SK-N-SH (cell line): Measurements from ENCODE around the gene RBP5. TPM values are rescaled to one million over a fixed set of nuclear protein-coding genes. Genes with fewer than 3 reads are reported as not detected.

Source experiments
- CTCF ChIA-PET: fragments of 300-600, 350-600 bp; formaldehyde crosslinking; extraction: SDS; loops from one replicate; lab custom pipeline; 2021; lab: Yijun Ruan, JAX
- POLR2A ChIA-PET: fragments of 350-600 bp; sonication (Branson Sonifier 250); formaldehyde crosslinking; extraction: SDS; loops from one replicate; lab custom pipeline; 2020; ENCODE audit warnings: antibody characterized with exemption, inconsistent platforms; lab: Yijun Ruan, JAX
- DNase-seq: peaks from one replicate; pipeline ENCODE4 v3.0.0; 2012
- H2AFZ ChIP-seq: fragments of 200-600 bp; sonication (generic); 2 replicates; pipeline ENCODE4 v1.8.1; 2016; ENCODE audit warnings: antibody characterized with exemption, mild to moderate bottlenecking, low read depth
- H3F3A ChIP-seq: fragments of 200-600 bp; sonication (generic); replicated peaks from 2 replicates; pipeline ENCODE3; 2016; ENCODE audit warnings: antibody characterized with exemption, mild to moderate bottlenecking; ENCODE audit not compliant: insufficient read depth
- H3K27ac ChIP-seq, 2 experiments: fragments of 200-500 bp in 1 of 2; fragments of 200-600 bp in 1 of 2; sonication (Bioruptor generic) in 1 of 2; sonication (generic), shearing (Covaris generic) in 1 of 2; 2 replicates each; pipeline versions ENCODE4 v1.5.1 to v1.6.1; 2014 to 2016; ENCODE audit warnings: low read depth in 2 of 2, inconsistent platforms in 1 of 2, low read length in 1 of 2, mild to moderate bottlenecking in 1 of 2, mixed read lengths in 1 of 2
- H3K27me3 ChIP-seq: fragments of 200-600 bp; sonication (generic), shearing (Covaris generic); 2 replicates; pipeline ENCODE4 v1.6.1; 2016; ENCODE audit warnings: mixed run types; ENCODE audit not compliant: insufficient read depth
- H3K36me3 ChIP-seq, 2 experiments: fragments of 200-500 bp in 1 of 2; fragments of 200-600 bp in 1 of 2; sonication (Bioruptor generic) in 1 of 2; sonication (generic) in 1 of 2; replicated peaks in 1 of 2; 2 replicates each; pipeline versions ENCODE3 to v1.5.1; 2014 to 2016; ENCODE audit warnings: low read length in 1 of 2, mild to moderate bottlenecking in 1 of 2; ENCODE audit not compliant: insufficient read depth in 2 of 2, control insufficient read depth in 1 of 2
- H3K4me1 ChIP-seq, 2 experiments: fragments of 200-500 bp in 1 of 2; fragments of 200-600 bp in 1 of 2; sonication (Bioruptor generic) in 1 of 2; sonication (generic), shearing (Covaris generic) in 1 of 2; 2 replicates each; pipeline versions ENCODE4 v1.5.1 to v1.6.1; 2014 to 2016; ENCODE audit warnings: low read depth in 1 of 2, low read length in 1 of 2, mixed run types in 1 of 2; ENCODE audit not compliant: insufficient read depth in 2 of 2, control insufficient read depth in 1 of 2
- H3K4me2 ChIP-seq: fragments of 200-600 bp; sonication (generic), shearing (Covaris generic); 2 replicates; pipeline ENCODE4 v1.6.1; 2017; ENCODE audit warnings: mixed run types
- H3K4me3 ChIP-seq, 2 experiments: fragments of 200-500 bp in 1 of 2; fragments of 200-600 bp in 1 of 2; sonication (Bioruptor generic) in 1 of 2; sonication (generic), shearing (Covaris generic) in 1 of 2; 2 replicates each; pipeline versions ENCODE4 v1.5.1 to v1.8.1; 2014 to 2016; ENCODE audit warnings: low read depth in 2 of 2, inconsistent platforms in 1 of 2, low read length in 1 of 2, mild to moderate bottlenecking in 1 of 2, mixed read lengths in 1 of 2, moderate library complexity in 1 of 2
- H3K79me2 ChIP-seq: fragments of 200-600 bp; sonication (generic); 2 replicates; pipeline ENCODE4 v1.8.1; 2017; ENCODE audit warnings: mild to moderate bottlenecking; ENCODE audit not compliant: insufficient read depth
- H3K9ac ChIP-seq: fragments of 200-600 bp; sonication (generic); 2 replicates; pipeline ENCODE4 v1.6.1; 2017; ENCODE audit warnings: mixed run types
- H3K9me2 ChIP-seq: fragments of 200-600 bp; sonication (generic); 2 replicates; pipeline ENCODE4 v1.6.1; 2017; ENCODE audit warnings: mixed run types
- H3K9me3 ChIP-seq: fragments of 200-600 bp; sonication (generic); 2 replicates; pipeline ENCODE4 v1.6.1; 2017; ENCODE audit warnings: mixed run types, mild to moderate bottlenecking, moderate library complexity
- H4K20me1 ChIP-seq: fragments of 200-600 bp; sonication (generic); 2 replicates; pipeline ENCODE4 v1.6.1; 2017; ENCODE audit warnings: mild to moderate bottlenecking, mixed run types; ENCODE audit not compliant: insufficient read depth
- CHD2 ChIP-seq: fragments of 150-350 bp; IDR thresholded peaks from 2 replicates; pipeline ENCODE4 v1.6.1; 2018; ENCODE audit warnings: low read length; ENCODE audit not compliant: partially characterized antibody
- CTCF ChIP-seq: fragments of 200-600 bp; sonication (generic); IDR thresholded peaks from 2 replicates; pipeline ENCODE4 v1.6.1; 2017; ENCODE audit warnings: antibody characterized with exemption, mild to moderate bottlenecking, moderate library complexity
- FOXJ3 ChIP-seq: sonication (generic); formaldehyde crosslinking; IDR thresholded peaks from 2 replicates; pipeline ENCODE4 v1.5.1; 2020; ENCODE audit warnings: mild to moderate bottlenecking, missing genetic modification reagents
- GABPA ChIP-seq: IDR thresholded peaks from 2 replicates; pipeline ENCODE4 v1.4.0; 2012; ENCODE audit warnings: low read depth, mild to moderate bottlenecking
- GATA2 ChIP-seq: sonication (generic); formaldehyde crosslinking; IDR thresholded peaks from 2 replicates; pipeline ENCODE4 v1.5.0; 2020; ENCODE audit warnings: mild to moderate bottlenecking, missing genetic modification reagents
- IRF3 ChIP-seq: fragments of 150-350 bp; IDR thresholded peaks from 2 replicates; pipeline ENCODE4 v1.6.1; 2016; ENCODE audit warnings: mild to moderate bottlenecking, low read depth, low read length
- MAX ChIP-seq: IDR thresholded peaks from 2 replicates; pipeline ENCODE4 v1.4.0; 2012; ENCODE audit warnings: low read depth
- MEF2A ChIP-seq: IDR thresholded peaks from 2 replicates; pipeline ENCODE4 v1.4.0; 2012; ENCODE audit warnings: low read depth, borderline replicate concordance
- PBX3 ChIP-seq: IDR thresholded peaks from 2 replicates; pipeline ENCODE4; 2012
- POLR2AphosphoS5 ChIP-seq: IDR thresholded peaks from 2 replicates; pipeline ENCODE4 v1.6.1; 2012; ENCODE audit warnings: low read depth, low read length
- RAD21 ChIP-seq: IDR thresholded peaks from 2 replicates; pipeline ENCODE4 v1.6.1; 2012; ENCODE audit warnings: mild to moderate bottlenecking, low read length
- RFX5 ChIP-seq: IDR thresholded peaks from 2 replicates; pipeline ENCODE4 v1.6.1; 2012; ENCODE audit warnings: mild to moderate bottlenecking, improper control_type of control experiment, low read length
- RXRA ChIP-seq: IDR thresholded peaks from 2 replicates; pipeline ENCODE4 v1.4.0; 2012; ENCODE audit warnings: low read depth, mild to moderate bottlenecking, borderline replicate concordance
- TCF12 ChIP-seq: IDR thresholded peaks from 2 replicates; pipeline ENCODE4 v1.4.0; 2012
- TEAD4 ChIP-seq: IDR thresholded peaks from 2 replicates; pipeline ENCODE4 v1.4.0; 2012; ENCODE audit warnings: mild to moderate bottlenecking, borderline replicate concordance; ENCODE audit not compliant: insufficient read depth
- USF1 ChIP-seq: IDR thresholded peaks from 2 replicates; pipeline ENCODE4 v1.4.0; 2012; ENCODE audit warnings: low read depth, borderline replicate concordance
- USF2 ChIP-seq: fragments of 150-350 bp; IDR thresholded peaks from 2 replicates; pipeline ENCODE4 v1.6.1; 2017; ENCODE audit warnings: antibody characterized with exemption, low read length, low read depth, borderline replicate concordance
- YY1 ChIP-seq: IDR thresholded peaks from 2 replicates; pipeline ENCODE4 v1.4.0; 2012; ENCODE audit warnings: low read depth, mild to moderate bottlenecking
- ZBTB33 ChIP-seq: IDR thresholded peaks from 2 replicates; pipeline ENCODE4 v1.4.0; 2012; ENCODE audit warnings: low read depth, borderline replicate concordance
- WGBS: methylation state at CpG from one replicate; pipeline ENCODE4 v1.1.6; 2017; ENCODE audit warnings: low lambda C conversion rate; 5-methylcytosine and 5-hydroxymethylcytosine counted together
- polyA plus RNA-seq, 3 experiments: library from polyadenylated mRNA; depleted of rRNA; stranded (reverse); fragments of >200 nt; gene quantifications; 2 replicates each; pipeline ENCODE4 v1.2.3, GENCODE V29; 2012

Gene RBP5
- polyA plus RNA-seq, 1 of the 3 experiments (the other 2 are of a cell fraction): 0.12 TPM

GRCh38 chr12:7131502-7131866, 2.8 kb upstream of the RBP5 start:
- 64% methylated on average over 7 of the region's 7 CpGs for WGBS
- H3K9ac ChIP-seq: no peak overlapping the region
- H2AFZ ChIP-seq: peak overlapping the region; percentile 83; the same call in 1 of the 2 replicates
- no peaks in the 10 kb centered on the region for H3F3A ChIP-seq
- no peak overlapping the region for H3K27ac ChIP-seq
- CTCF ChIA-PET: interaction anchor here (1.0 to 2.1 kb wide), 5 partner anchors 9 to 57 kb away, joined by 3 to 9 read pairs (median 7); no protein-coding TSS in a partner anchor
- H3K36me3 ChIP-seq: peaks cover 0 to 8% of the 10 kb centered on the region in 2 experiments
- no peak overlapping the region for H3K4me2 ChIP-seq
- H3K27me3 ChIP-seq: 0 out of 2 replicates have a peak, but pooled peaks cover 7% of the 10 kb centered on the region
- peak overlapping the region; percentile 71 to 76; a peak in 3 of 4 replicates for H3K4me3 ChIP-seq
- peaks cover 0 to 13% of the 10 kb centered on the region in 2 experiments; a peak in 1 of 4 replicates for H3K4me1 ChIP-seq
- TF ChIP-seq PBX3: no peak
- no peak for TF ChIP-seq ZBTB33
- no peak for TF ChIP-seq RAD21
- TF ChIP-seq IRF3: no peak
- TF ChIP-seq FOXJ3 (CRISPR knock-in tag): no peak
- no peak for TF ChIP-seq GATA2 (CRISPR knock-in tag)
- no peak for TF ChIP-seq MAX
- no peak for TF ChIP-seq TCF12
- no peak for TF ChIP-seq CHD2
- TF ChIP-seq YY1: no peak
- no peak for TF ChIP-seq CTCF
- TF ChIP-seq TEAD4: no peak
- no peak for TF ChIP-seq RXRA
- TF ChIP-seq RFX5: no peak
- TF ChIP-seq MEF2A: no peak
- no peak for TF ChIP-seq GABPA
- no peak for TF ChIP-seq USF1
- no peak for TF ChIP-seq POLR2AphosphoS5
- no peak for TF ChIP-seq USF2
- no peaks in the 10 kb centered on the region for H4K20me1 ChIP-seq
- no peaks in the 10 kb centered on the region for H3K9me2 ChIP-seq
- H3K79me2 ChIP-seq: no peaks in the 10 kb centered on the region
- no peaks in the 10 kb centered on the region for H3K9me3 ChIP-seq
- peak; percentile 32 for DNase-seq
- POLR2A ChIA-PET: no interaction called here
